ENCODE results near the gene ZNF502.

The ZNF502 gene

GRCh38 chr3:44771424-44772098 is 59.1 kb downstream of the ZNF502 start:
- no peak for DNase-seq (ENCODE audit: low read depth)

DNA sequence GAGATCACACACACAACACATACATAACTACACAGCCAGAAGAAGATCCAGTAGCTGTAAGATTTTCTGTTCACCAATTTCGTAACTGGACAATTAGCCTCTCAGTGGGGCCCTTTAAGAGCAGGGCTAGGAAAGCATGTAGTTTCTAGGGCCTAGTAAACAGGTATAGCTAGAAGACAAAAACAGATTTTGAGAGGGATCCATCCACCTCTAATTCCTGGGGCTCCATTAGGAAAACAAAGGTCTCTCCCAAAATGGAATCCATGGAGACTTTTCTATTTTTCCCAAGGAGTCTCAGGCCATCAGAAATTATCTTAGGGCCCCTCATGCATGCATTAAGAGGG is 59.6 kb downstream of the ZNF502 start:
- DNase-seq (ENCODE audit: low read depth), result no peak
